GM19328 (cell line): ENCODE measurements around the gene TMEM273.

ENCODE experiments used
- ATAC-seq: cut with Tn5 transposase; IDR thresholded peaks from one replicate; pipeline ENCODE4 v1.9.1; 2021; ENCODE audit warnings: mild to moderate bottlenecking, moderate library complexity; ENCODE audit not compliant: unreplicated experiment

The TMEM273 gene

GRCh38 chr10:49187950-49188761 is at the start of gene TMEM273:
Gene TMEM273, minus strand, starts transcription at chr10:49188391. Its CDS starts 55 bp downstream, at chr10:49188336.
- ATAC-seq = peak; percentile 59

- ATAC-seq = no peak
Observed at GRCh38 chr10:49237985-49238384, 49.8 kb upstream of the TMEM273 start.

- ATAC-seq = no peak
Observed at GRCh38 chr10:49235392-49235791, 47.2 kb upstream of the TMEM273 start.

- ATAC-seq = no peak
Observed at GRCh38 chr10:49231086-49231820, 43.1 kb upstream of the TMEM273 start.

GRCh38 chr10:49230004-49230403 is 41.8 kb upstream of the TMEM273 start:
- ATAC-seq = no peak

- ATAC-seq = no peak
Observed at GRCh38 chr10:49228677-49229076, 40.5 kb upstream of the TMEM273 start.

GRCh38 chr10:49227406-49227805 is 39.2 kb upstream of the TMEM273 start:
- ATAC-seq = no peak

- no peak for ATAC-seq
Observed at GRCh38 chr10:49226594-49226993, 38.4 kb upstream of the TMEM273 start.

GRCh38 chr10:49225218-49225876 is 37.2 kb upstream of the TMEM273 start:
- no peak for ATAC-seq

GRCh38 chr10:49223205-49223604 is 35.0 kb upstream of the TMEM273 start:
- ATAC-seq = no peak

- no peak for ATAC-seq
Observed at GRCh38 chr10:49222170-49222569, 34.0 kb upstream of the TMEM273 start.

- ATAC-seq = no peak
Observed at GRCh38 chr10:49220679-49221078, 32.5 kb upstream of the TMEM273 start.

GRCh38 chr10:49220031-49220430 is 31.8 kb upstream of the TMEM273 start:
- no peak for ATAC-seq

GRCh38 chr10:49219248-49219647 is 31.1 kb upstream of the TMEM273 start:
- no peak for ATAC-seq

- ATAC-seq = no peak
Observed at GRCh38 chr10:49218480-49218879, 30.3 kb upstream of the TMEM273 start.

- no peak for ATAC-seq
Observed at GRCh38 chr10:49217645-49218044, 29.5 kb upstream of the TMEM273 start.

GRCh38 chr10:49213211-49213610 is 25.0 kb upstream of the TMEM273 start:
- ATAC-seq = no peak

GRCh38 chr10:49212783-49213182 is 24.6 kb upstream of the TMEM273 start:
- ATAC-seq = no peak

GRCh38 chr10:49212076-49212475 is 23.9 kb upstream of the TMEM273 start:
- ATAC-seq = no peak

GRCh38 chr10:49208996-49209395 is 20.8 kb upstream of the TMEM273 start:
- no peak for ATAC-seq

GRCh38 chr10:49207936-49208487 is 19.8 kb upstream of the TMEM273 start:
- no peak for ATAC-seq
